Astrocyte of the hippocampus (primary cell): ENCODE results near the gene BCAR1.
"Not testable (repeated sequence)": the region's sequence is repeated elsewhere in the genome, so short reads cannot be mapped to it uniquely, and the experiment has no call there.

Experiments
- DNase-seq: peaks from one replicate; pipeline ENCODE4 v3.0.0; 2011; ENCODE audit warnings: low read depth, low spot score

BCAR1 gene

DNA sequence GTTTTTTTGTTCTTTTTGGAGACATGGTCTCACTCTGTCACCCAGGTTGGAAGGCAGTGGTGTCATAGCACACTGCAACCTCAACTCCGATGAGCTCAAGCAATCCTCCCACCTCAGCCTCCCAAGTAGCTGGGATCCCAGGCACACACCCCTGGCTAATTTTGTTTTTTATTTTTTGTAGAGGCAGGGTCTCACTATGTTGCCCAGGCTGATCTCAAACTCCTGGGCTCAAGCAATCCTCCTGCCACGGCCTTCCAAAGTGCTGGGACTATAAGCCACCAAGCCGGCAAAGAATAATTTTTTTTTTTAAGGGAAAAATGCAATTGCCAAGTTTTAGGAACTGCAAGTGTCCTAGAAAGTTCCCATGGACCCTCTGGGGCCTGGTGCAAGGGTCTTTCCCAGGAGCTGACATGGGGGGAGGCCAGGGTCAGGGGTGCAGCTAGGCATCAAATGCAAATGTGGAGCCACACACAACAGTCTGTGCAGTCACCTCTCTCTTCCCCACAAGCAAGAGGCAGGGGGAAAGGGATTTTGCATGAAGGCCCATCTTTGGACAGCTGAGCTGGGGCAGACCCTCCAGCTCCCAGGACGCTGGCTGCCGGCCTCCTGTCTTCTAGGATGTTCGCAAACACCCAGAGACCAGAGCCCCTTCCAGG is 20.1 kb upstream of the BCAR1 start:
- DNase-seq: no peak

DNA sequence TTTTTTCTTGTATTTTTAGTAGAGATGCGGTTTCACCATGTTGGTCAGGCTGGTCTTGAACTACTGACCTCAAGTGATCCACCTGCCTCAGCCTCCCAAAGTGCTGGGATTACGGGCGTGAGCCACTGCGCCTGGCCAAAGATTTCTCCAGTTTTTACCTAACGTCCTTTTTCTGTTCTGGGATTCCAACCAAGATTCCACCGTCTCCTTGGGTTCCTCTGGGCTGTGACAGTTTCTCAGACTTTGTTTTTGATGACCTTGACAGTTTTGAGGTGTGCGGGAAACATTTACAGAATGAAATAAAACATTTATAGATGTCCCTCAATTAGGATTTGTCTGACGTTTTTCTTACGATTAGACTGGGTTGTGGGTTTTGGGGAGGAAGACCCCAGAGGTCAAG is 17.9 kb upstream of the BCAR1 start:
- DNase-seq: not testable (repeated sequence)

DNA sequence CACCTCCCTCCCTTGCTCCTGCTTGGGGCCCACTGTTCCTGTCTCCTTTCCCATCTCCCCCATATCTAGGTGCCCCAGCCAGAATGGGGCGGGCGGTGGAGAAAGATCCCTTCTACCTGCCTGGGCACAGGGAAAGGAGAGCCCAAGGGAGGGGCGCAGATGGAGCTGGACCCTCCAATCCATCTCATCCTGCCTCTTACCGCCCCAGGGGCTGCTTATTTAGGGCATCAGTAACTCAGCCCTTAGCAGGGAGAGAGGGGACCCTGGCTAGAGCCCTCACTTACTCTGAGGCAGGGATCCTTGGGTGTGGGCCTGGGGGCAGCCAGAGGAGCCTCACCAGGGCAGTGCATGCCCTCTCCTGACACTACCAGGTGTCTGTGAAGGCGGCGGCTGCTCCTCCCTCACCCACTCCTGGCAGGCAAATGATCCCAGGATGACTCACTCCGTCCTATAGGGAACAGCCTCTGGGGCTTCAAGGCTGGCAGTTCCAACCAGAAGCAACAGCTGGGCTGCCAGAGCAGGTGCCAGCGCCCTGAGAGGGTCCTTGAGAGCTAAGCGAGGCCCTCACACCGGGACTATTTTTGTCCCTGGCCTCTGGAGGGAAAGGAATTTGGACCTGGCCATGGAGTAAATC is 16.3 kb upstream of the BCAR1 start:
- DNase-seq: peak; percentile 77

DNA sequence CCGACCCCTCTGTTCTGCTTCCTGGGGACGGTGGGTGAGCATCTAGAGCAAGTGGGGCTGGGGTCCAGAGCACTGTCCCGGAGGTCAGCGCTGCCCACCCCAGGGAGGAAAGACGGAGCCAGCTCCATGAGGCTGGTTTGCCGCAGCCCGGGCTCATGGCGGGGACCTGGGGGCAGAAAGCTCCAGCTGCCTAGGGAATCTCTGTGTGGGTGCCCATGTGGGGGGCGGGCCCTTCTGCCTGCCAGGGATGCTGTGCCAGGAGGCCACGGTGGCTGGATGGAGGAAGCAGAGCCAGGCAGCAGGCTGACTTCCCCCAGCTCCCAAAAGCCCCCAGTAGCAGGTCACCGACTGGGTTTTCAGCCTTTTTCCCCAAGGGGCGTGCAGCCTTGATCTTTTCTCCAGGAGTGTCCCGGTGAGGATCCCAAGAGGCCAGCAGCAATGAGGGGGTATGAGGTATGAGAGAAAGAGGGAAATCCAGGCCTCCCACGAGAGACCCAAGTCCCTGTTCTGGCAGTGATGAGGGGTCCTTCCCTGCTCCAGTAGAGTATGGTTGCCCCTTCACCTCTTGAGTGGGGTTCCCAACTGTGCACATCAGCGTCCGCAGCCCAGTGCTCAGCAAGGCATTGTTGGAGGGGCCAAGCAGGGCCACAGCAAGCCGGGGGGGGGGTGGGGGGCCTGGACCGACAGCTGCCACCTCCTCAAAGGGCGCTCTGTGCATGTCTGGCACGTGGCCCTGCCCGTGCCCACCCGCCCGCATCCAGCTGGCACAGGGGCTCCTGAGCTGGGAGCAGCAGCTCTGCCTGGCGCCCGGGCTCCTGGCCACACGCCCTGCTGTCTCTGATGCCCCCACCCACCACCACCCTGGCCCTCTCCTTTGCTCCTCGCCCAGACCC is 15.6 kb upstream of the BCAR1 start:
- DNase-seq: no peak

DNA sequence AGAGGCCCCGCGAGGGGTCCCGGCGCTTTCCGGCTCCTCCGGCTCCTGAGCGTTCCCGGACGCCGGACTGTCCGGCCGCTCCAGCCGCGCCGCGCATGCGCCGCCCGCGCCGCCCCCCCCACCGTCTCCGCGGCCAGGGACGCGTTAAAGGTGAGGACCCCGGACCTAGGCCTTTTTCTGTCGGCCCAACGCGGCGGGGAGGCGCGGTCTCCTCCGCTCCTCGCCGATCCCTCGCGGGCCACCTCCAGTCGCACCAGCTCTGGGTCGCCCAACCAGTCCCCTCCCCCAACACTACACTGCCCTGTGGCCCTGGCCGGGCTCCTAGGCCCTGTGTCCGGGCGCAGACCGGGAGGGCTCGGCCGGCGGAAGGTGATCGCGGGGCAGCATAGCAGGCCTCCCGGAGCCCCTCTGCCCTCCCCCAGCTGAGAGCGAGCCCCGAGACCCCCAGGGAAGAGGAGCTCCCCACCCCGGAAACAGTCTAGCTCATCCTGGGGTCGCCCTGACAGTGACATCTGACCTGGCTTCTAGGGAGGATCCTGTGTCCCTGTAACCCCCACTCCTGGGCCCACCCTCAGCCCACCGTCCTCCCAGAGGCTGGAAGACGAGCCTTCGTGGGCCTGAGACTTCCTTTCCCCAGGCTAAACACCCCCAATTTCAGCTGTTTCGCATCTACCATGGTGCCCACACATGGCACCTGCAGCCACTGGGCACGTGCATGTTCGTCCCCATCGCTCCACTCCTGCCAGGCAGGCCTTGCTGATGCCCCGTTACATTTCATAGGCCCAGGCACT is 14.7 kb upstream of the BCAR1 start:
- DNase-seq: peak; percentile 92

DNA sequence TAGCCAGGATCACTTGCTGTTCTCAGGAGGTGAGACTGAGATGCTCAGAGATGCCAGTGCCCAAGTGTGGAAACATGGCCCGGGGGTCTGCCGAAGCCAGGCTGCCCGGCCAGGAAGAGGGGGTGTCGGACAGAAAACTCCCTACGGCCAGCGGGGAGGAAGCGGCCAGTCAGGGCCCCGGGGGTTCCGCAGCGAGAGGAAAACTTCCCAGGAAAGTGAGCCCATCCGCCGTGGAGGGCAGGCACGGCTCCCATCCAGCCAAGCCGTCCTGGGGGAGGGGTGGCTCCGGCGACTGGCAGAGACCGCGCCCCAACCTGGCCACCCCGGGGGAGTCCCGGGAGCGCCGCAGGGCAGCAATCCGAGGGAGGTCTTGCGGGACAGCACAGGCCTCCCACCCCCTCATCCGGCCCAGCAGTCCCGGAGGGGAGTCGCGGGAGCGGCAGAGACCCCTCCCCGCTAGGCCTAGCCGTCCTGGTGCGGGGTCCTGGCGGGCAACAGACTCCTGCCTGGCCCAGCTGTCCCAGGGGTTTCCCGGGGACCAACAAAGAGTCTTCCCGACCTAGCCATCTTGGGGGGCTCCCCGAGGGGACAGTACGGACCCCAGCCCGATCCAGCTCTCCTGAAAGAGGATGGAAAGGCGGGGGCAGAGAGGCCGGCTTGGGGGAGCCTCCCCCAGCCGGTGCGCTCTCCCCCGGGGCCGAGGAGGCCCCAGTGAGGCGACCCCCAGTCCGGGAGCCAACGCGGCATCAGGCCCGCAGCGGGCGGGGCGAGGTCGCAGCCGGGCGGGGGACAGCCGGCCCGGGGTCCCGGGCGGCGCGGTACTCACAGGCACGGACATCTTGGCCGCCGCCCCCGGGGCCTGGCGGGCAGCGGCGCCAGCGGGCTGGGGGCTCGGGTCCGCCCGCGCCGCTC is 13.8 kb upstream of the BCAR1 start:
- DNase-seq: peak; percentile 64

DNA sequence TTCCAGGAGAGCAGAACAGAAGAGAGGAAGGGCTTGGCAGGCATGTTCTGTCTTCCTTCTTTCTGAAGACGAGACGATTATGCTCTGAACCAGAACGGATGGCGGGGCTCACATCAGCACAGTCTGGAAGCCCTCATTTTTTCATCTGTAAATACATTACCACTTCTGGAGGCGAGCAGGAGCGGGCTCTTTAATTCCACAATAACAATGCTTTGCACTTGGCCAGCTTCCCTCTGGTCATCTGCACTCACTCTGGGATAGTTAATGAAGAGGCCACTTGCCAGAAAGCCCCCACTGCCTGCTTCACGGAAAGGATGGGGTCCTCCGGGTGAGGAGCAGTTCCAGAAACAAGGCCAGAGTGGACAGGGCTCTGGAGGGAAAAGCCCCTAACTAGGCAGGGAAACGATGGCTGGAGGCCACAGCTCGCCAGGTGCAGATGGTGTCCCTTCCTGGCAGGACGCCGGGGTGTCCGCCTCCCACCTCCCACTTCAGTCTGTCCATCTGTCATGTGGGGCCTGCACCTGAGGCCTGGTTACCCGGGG is 13.1 kb upstream of the BCAR1 start:
- peak; percentile 59 for DNase-seq

DNA sequence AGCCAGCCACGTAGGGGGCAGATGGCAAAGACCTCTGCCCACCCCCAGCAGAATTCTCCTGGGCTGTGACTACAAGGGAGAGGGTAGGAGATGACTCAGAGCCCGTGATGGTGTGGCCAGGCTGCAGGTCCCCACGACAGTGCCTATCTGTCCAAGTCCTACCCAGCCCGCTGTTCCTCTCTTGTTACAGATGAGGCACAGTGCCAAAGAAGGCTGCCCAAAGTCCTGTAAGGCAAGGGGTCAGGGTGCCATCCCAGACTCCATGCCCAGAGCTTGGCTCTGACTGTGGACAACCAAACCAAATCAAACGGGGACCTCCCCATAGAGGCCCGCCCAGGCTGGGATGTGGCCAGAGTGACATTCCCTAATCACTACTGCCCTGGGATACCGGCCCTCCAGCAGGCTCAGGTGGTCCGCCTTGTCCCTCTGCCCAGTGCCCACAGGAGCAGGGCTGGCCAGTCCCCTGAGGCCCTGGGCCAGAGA is 12.6 kb upstream of the BCAR1 start:
- peak; percentile 54 for DNase-seq

DNA sequence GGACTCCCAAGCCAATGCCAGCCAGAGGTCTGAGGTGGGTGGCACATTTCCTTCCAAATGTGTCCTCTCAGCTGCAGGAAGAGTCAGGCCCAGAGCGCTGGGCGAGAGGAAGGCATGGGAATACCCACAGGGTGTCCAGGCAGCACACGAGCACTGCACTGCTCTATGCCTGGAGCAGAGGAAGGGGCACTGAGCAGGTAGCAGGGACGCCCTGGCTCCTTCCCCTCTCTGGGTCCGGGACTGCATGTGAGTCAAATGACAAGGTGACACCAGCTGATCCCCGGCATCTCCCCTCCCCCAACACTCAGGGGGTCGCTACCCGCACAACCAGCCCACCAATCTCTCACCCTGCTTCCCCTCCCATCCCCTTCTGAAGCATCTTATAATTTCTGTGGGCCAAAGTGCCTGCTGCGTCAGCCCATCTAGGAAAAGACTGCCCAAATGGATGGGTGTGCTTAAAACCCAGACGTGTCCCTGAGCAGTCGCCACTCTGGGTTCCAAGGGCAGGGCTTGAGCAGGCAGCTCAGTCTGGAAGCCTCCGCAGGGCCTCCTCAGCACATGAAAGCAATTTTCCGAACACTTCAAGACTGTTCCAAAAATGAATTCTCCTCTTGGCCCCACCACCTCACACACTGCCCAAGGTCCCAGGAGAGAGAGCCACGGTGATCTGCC is 12.0 kb upstream of the BCAR1 start:
- DNase-seq: no peak

DNA sequence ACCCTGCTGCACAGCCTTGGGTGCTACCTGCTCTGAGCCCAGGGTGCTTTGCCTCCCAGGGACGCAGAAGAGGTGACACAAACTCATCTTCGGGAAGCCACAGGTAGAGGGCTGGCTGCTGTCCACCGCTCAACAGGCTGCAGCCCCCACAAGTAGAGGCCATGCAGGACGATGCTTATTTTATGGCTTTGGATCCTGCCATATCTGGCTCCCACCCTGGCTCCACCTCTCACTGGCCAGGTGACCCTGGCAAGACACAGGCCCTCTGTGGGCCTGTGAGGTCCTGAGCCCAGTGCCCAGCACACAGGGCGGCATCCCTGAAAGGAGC is 11.3 kb upstream of the BCAR1 start:
- DNase-seq: no peak

DNA sequence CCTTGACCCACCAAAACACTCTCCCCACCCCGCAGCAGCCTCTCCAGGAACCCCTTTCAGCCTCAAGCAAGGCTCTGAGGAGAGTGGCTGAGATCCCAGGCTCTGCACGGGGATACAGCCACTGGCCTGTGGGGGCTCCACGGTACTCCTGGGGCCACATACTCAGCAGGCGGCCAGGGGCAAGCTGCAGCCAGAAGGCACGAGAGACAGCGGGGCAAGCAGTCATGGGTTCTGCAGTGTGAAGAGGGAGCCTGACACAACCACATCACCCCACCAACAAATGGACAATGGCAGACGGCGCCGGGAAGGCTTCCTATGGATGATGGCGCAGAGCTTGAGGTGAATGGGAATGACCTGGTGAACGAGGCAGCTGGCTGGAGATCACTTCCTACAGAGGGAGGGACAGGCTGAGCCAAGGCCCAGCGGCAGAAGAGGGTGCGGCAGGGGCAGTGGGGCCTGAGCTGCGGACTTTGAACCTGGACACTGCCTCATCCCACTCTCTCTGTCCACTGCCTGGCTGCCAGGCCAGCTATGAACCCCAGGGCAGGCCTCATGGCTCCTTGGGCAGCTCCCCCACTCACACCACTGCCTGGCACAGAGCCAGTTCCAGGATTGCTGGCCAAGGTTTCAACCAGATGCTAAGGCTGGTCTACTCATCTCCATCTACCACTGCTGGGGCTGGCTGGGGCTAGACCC is 10.8 kb upstream of the BCAR1 start:
- DNase-seq: no peak

DNA sequence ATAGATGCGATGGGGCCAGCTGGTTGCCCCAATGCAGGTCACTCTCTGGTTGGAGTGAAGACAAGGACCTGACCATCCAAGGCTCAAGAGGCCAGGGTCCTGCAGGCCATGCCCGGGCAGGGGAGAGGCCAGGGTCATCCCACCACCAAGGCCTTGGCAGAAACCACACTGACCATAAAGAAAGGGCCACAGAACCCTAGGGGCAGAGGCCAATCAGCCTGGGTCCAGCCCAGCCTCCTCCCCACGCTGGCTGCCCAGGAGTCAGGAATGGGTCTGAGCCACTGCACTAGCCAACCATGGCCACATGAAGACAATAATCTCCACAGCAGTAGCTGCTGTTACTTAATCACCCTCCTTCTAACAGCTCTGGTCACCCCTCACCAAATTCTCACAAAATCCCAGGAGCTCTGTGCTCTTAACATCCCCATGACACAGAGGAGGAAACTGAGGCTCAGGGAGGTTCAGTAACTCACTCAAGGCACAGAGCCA is 10.2 kb upstream of the BCAR1 start:
- DNase-seq: no peak

DNA sequence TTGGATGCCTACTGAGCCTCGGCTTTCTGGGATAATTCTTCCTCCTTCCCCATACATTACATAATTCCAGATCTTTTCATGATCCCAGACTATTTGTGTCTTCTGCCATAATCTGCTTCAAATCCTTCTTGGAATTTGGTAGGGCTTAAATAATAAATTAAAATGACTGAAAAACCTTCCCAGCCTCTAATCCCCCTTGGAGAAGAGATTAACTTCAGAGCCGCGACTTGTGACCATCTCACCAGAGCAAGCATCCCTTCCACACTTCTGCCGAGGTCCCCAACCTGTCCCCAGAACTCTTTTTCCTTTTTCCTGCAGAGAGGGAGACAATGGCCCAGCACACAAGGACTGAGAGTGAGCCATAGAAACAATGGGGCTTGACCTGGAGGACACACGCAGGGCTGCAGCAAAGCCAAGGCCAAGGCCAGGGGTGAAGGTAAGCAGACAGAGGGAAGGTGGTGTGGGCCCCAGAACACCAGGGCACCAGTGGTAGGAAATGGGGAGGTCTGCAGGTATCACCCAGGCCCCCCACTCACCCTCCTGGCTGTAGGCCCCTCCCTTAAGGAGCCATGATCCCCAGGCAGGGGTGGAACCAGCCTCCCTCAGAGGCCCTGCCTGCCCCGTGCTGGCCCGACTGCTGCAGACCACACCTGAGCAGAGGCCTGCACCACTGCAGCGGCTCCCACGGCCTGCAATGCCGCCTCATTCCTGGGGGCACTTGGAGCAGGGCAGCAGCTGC is 9.6 kb upstream of the BCAR1 start:
- no peak for DNase-seq

DNA sequence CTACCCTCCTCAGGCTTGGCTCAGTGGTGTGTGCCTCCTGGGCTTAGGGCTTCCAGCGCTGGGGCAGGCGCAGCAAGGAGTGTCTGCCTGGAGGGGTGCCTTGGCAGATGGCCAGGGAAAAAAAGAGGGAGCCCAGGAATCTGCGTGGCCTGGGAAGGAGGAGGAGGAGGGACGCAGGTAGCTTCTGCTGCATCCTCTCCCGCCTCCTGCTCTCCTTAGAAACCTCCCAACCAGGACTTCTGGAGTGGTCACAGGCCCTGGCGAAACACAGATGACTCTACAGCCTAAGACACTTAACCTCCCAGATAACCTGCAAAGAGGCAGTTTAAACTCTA is 7.3 kb upstream of the BCAR1 start:
- DNase-seq: no peak

DNA sequence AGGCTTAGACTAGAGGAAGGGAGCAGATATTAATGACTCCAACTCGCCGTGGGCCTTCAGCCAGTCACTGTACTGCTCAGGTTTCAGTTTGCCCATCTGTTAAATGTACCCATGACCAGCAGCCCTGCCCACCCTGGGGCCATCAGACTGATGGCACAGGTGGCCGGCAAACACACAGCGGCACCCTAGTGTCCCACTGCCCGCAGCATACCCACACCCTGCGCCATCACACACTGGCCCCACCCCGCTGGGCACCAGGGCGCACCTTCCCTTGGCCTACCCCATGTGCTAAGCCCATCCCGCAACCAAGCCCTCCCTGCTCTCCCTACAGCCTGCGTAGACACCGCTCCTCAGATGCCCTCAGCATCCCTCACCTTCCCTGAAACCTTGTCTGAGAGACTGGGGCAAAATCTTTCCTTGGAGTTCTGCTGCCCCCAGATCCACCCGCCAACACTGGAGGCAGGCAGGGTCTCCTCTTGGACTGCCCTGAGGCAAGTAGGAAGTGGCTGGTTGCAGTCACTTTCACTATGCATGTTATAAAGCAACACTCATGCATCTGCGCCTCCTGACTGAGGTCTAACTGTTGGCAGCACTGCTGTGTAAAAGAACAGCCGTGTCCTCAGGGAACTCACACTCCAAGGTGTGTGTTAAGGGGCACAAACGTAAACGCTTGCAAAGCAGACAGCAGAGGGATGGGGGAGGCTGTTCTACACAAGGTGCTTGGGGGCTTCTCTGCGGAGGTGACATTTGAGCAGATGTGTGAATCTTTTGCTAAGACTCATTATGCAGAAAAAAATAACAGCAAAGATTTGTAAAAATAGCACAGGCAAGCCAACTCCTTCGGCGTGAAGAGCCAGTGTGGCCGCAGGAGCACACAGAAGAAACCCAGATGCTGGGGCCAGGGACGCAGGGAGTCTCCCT is 6.7 kb upstream of the BCAR1 start:
- peak; percentile 5 for DNase-seq

DNA sequence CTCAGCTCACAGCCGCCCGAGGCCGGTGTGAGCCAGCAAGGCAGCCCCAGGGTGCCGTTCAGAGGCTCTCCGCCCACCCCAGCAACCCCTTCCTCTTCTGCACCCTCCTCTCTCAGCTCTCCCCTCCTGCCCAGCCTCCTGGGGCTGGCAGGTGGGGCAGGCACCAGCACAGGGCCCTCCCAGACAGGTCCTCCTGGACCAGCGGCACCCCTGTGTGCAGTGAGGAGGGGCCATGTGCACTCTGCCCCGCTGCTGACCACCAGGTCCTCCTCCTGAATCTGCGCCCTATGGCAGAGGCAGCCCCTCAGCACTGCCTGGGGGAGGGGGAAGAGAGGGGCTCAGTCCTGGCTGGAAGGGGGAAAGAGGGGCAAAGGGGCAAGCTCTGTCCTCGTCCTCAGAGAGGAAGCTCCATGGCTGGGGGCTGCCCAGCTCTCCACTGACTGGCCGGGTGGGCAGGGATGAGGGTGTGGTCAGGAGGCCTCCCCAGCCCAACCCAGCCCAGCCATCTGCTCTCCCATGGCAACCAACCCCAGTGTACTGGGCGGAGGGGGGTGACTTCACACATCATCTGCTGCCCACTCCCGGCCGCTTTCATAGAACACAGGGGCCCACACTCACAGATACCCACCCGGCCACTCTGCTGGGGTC is 5.4 kb upstream of the BCAR1 start:
- peak; percentile 75 for DNase-seq

DNA sequence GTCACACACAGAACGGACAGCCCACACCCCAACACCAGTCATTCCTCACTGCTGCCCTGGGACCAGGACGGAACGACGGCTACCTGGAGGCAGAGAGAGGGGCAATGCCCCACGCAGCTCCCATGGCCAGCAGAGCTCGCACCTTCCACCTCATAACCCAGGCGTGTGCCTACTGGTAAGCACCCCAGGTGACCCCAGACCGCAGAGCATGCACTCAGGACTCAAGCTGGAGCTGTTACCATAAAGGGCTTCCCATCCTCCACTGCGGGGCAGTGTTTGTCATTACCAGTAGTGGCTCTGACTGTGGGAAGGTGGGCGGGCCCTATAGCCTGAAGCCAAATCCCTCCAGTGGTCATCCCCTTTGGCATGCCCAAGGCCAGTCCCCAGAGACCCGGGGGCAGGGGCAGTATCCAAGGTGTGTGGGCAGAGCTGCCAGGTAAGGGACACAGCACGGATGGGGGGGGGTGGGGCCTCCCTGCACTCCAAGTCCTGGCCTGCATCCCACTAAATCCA is 4.7 kb upstream of the BCAR1 start:
- peak; percentile 55 for DNase-seq
